CD4-positive, alpha-beta memory T cell (primary cell): Measurements from ENCODE around the gene BASP1. TPM values are rescaled to one million over a fixed set of nuclear protein-coding genes. Genes with fewer than 3 reads are reported as not detected.
A peak's percentile ranks its signal among the peaks of the same experiment; 100 is the strongest.

Experiments
- CTCF ChIA-PET: fragments of 350-600 bp; sonication (Branson Sonifier 250); formaldehyde crosslinking; loops from one replicate; lab custom pipeline; 2021; ENCODE audit warnings: inconsistent platforms; ENCODE audit not compliant: partially characterized antibody; lab: Charles Lee
- POLR2A ChIA-PET: fragments of 350-600 bp; sonication (Branson Sonifier 250); formaldehyde crosslinking; loops from one replicate; lab custom pipeline; 2021; ENCODE audit not compliant: partially characterized antibody; lab: Charles Lee
- DNase-seq, 5 donors: peaks; one replicate each; pipeline versions ENCODE4 v3.0.0 to v3.0.0-alpha.2; 2020 to 2022; ENCODE audit warnings: mixed read lengths in 1 of 5
- H3K27ac ChIP-seq: one replicate; pipeline ENCODE4 v1.7.0; 2013; ENCODE audit warnings: low read depth, low read length
- H3K27me3 ChIP-seq: 2 replicates; pipeline ENCODE4 v1.7.0; 2013; ENCODE audit warnings: mild to moderate bottlenecking, low read length, moderate library complexity; ENCODE audit not compliant: insufficient read depth
- H3K36me3 ChIP-seq: 2 replicates; pipeline ENCODE4 v1.7.0; 2013; ENCODE audit warnings: mild to moderate bottlenecking, low read length, moderate library complexity; ENCODE audit not compliant: insufficient read depth
- H3K4me1 ChIP-seq: 2 replicates; pipeline ENCODE4 v1.7.0; 2013; ENCODE audit warnings: mild to moderate bottlenecking, low read length, moderate library complexity; ENCODE audit not compliant: insufficient read depth
- H3K4me3 ChIP-seq, 2 donors: one replicate each; pipeline ENCODE4 v1.7.0; 2013; ENCODE audit warnings: low read length in 2 of 2, mild to moderate bottlenecking in 1 of 2
- H3K9me3 ChIP-seq, 2 donors: one replicate each; pipeline ENCODE4 v1.7.0; 2013; ENCODE audit warnings: low read length in 2 of 2, control low read depth in 1 of 2; ENCODE audit not compliant: control insufficient read depth in 1 of 2
- H3K27ac Mint-ChIP-seq, 7 donors: one replicate each; pipeline ENCODE4 v1.8.0; 2020 to 2021; ENCODE audit warnings: mixed read lengths in 7 of 7, mild to moderate bottlenecking in 6 of 7, inconsistent platforms in 3 of 7, moderate library complexity in 3 of 7
- H3K27me3 Mint-ChIP-seq, 2 donors: one replicate each; pipeline ENCODE4 v1.8.0; 2020 to 2021; ENCODE audit warnings: mixed read lengths in 2 of 2
- H3K36me3 Mint-ChIP-seq, 2 donors: one replicate each; pipeline ENCODE4 v1.8.0; 2020 to 2021; ENCODE audit warnings: mixed read lengths in 2 of 2, inconsistent platforms in 1 of 2, mild to moderate bottlenecking in 1 of 2
- H3K4me1 Mint-ChIP-seq, 4 donors: one replicate each; pipeline ENCODE4 v1.8.0; 2020 to 2021; ENCODE audit warnings: mixed read lengths in 4 of 4, mild to moderate bottlenecking in 1 of 4
- H3K4me3 Mint-ChIP-seq, 8 donors: one replicate each; pipeline ENCODE4 v1.8.0; 2020 to 2021; ENCODE audit warnings: mixed read lengths in 8 of 8, mild to moderate bottlenecking in 7 of 8, moderate library complexity in 6 of 8, inconsistent platforms in 3 of 8
- H3K9me3 Mint-ChIP-seq, 8 donors: one replicate each; pipeline ENCODE4 v1.8.0; 2020 to 2021; ENCODE audit warnings: mixed read lengths in 8 of 8, mild to moderate bottlenecking in 5 of 8, inconsistent platforms in 3 of 8, moderate library complexity in 1 of 8
- intact Hi-C: fragments of 100-400 bp; cut with micrococcal nuclease; formaldehyde crosslinking; loops from one replicate; pipeline ENCODE4 v1.15.1; 2023
- polyA plus RNA-seq, 2 donors: library from polyadenylated mRNA; unstranded; fragments of 300-500 nt; fragmentation: Illumina TruSeq; gene quantifications; one replicate each; pipeline ENCODE4 v1.2.3, GENCODE V29; 2021
- total RNA-seq, 2 experiments: library from RNA; stranded (reverse); gene quantifications; one replicate each; pipeline ENCODE4 v1.2.3, GENCODE V29; 2021

BASP1 gene
- total and polyA plus RNA-seq, 4 experiments from 2014 or later: 0.10 to 0.90 (median 0.74) TPM

GRCh38 chr5:17218353-17219005, 1.0 kb downstream of the BASP1 start:
- Histone ChIP-seq H3K4me1 (no peaks in the 10 kb centered on the region), H3K27me3 (no peaks in the 10 kb centered on the region), H3K4me3 (no peak overlapping the region), H3K36me3 (no peaks in the 10 kb centered on the region), H3K9me3 (no peaks in the 10 kb centered on the region), H3K27ac (no peak overlapping the region)
- Mint-ChIP-seq H3K27me3 (peaks cover 20 to 26% of the 10 kb centered on the region in 2 donors), H3K27ac (peak overlapping the region in 1 of 7 donors; percentile 35), H3K4me3 (peak overlapping the region; percentile 40 to 77 (median 62)), H3K9me3 (peaks cover 0 to 10% (median 0%) of the 10 kb centered on the region in 8 donors), H3K4me1 (peaks cover 6 to 13% (median 10%) of the 10 kb centered on the region in 4 donors), H3K36me3 (peaks cover 0 to 3% of the 10 kb centered on the region in 2 donors)
- ChIA-PET POLR2A (no interaction called here), CTCF (no interaction called here)
- DNase-seq: no peak
- intact Hi-C loops: loop anchor here (5.0 kb wide), 1 partner anchor 1479 kb away; no protein-coding TSS in a partner anchor

DNA sequence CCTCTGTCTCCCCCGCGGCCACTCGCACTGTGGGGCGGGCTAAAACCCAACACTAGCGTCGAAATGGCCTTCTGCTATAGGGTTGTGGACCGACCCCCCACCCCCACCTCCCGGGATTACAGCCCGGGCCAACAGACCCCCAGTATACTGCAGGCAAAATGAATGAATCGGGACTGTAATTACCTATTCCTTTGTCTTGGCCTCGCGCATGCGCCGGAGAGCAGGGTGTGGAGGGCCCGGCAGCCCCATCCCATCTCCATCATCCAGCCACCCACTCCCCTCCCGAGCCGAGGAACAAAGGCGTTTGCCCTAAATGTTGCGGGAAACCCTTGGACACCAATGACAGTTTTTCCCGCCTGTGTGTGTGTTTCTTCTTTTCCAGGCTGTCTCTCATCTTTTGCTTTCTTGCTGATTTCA, 1.6 kb downstream of the BASP1 start:
- peaks cover 0 to 3% of the 10 kb centered on the region in 2 donors for H3K36me3 Mint-ChIP-seq
- intact Hi-C loops: loop anchor here (5.0 kb wide), 1 partner anchor 1478 kb away; no protein-coding TSS in a partner anchor
- peaks cover 6 to 13% (median 10%) of the 10 kb centered on the region in 4 donors for H3K4me1 Mint-ChIP-seq
- peak overlapping the region in 7 of 8 donors; percentile 40 to 77 (median 64) for H3K4me3 Mint-ChIP-seq
- CTCF ChIA-PET: no interaction called here
- no peak overlapping the region for H3K27ac ChIP-seq
- no peak overlapping the region for H3K4me3 ChIP-seq
- POLR2A ChIA-PET: no interaction called here
- H3K36me3 ChIP-seq: no peaks in the 10 kb centered on the region
- DNase-seq: no peak
- no peaks in the 10 kb centered on the region for H3K27me3 ChIP-seq
- no peaks in the 10 kb centered on the region for H3K9me3 ChIP-seq
- H3K9me3 Mint-ChIP-seq: peaks cover 0 to 10% (median 0%) of the 10 kb centered on the region in 8 donors
- H3K4me1 ChIP-seq: no peaks in the 10 kb centered on the region
- H3K27me3 Mint-ChIP-seq: peaks cover 20 to 26% of the 10 kb centered on the region in 2 donors
- peak overlapping the region in 2 of 7 donors; percentile 19 to 35 for H3K27ac Mint-ChIP-seq

- ChIA-PET CTCF (no interaction called here), POLR2A (no interaction called here)
- H3K36me3 Mint-ChIP-seq: peaks cover 0 to 3% of the 10 kb centered on the region in 2 donors
- intact Hi-C loops: loop anchor here (5.0 kb wide), 1 partner anchor 1478 kb away; no protein-coding TSS in a partner anchor
- peaks cover 20 to 26% of the 10 kb centered on the region in 2 donors for H3K27me3 Mint-ChIP-seq
- H3K27ac Mint-ChIP-seq: peak overlapping the region in 1 of 7 donors; percentile 19
- no peak overlapping the region for H3K4me3 ChIP-seq
- no peak for DNase-seq
- no peak overlapping the region for H3K27ac ChIP-seq
- peaks cover 0 to 10% (median 0%) of the 10 kb centered on the region in 8 donors for H3K9me3 Mint-ChIP-seq
- peak overlapping the region in 6 of 8 donors; percentile 11 to 77 (median 63) for H3K4me3 Mint-ChIP-seq
- H3K4me1 ChIP-seq: no peaks in the 10 kb centered on the region
- no peaks in the 10 kb centered on the region for H3K9me3 ChIP-seq
- no peaks in the 10 kb centered on the region for H3K36me3 ChIP-seq
- peaks cover 6 to 13% (median 10%) of the 10 kb centered on the region in 4 donors for H3K4me1 Mint-ChIP-seq
- H3K27me3 ChIP-seq: no peaks in the 10 kb centered on the region
Measured at GRCh38 chr5:17219469-17219868, 2.0 kb downstream of the BASP1 start.

DNA sequence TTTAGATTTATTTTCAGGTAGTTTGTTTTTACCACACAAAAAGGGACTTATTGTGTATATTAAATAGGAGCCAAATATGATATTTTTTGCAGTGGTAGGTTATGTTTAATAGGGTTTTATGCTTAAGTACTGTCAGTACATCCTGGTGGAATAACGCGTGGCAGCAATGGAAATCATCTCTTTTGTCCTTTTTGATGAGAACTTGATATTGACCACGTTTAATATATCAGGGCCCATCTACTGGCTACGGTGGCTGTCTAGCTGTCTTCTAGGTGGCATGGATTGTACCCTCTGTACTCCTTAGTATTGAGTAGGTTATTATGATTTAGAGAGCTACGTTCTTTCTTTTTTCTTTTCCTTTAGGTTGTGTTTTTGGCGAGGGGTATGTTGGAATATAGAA, 2.6 kb downstream of the BASP1 start:
- Mint-ChIP-seq H3K27ac (peak overlapping the region in 1 of 7 donors; percentile 12), H3K4me3 (peak overlapping the region in 1 of 8 donors; percentile 2), H3K27me3 (peaks cover 20 to 25% of the 10 kb centered on the region in 2 donors), H3K36me3 (peaks cover 0 to 3% of the 10 kb centered on the region in 2 donors), H3K9me3 (peaks cover 0 to 10% (median 0%) of the 10 kb centered on the region in 8 donors), H3K4me1 (peaks cover 6 to 13% (median 10%) of the 10 kb centered on the region in 4 donors)
- H3K4me3 ChIP-seq: no peak overlapping the region
- H3K27me3 ChIP-seq: no peaks in the 10 kb centered on the region
- no peaks in the 10 kb centered on the region for H3K4me1 ChIP-seq
- H3K36me3 ChIP-seq: no peaks in the 10 kb centered on the region
- ChIA-PET POLR2A (no interaction called here), CTCF (no interaction called here)
- no peak for DNase-seq
- H3K9me3 ChIP-seq: no peaks in the 10 kb centered on the region
- H3K27ac ChIP-seq: no peak overlapping the region
- intact Hi-C loops: loop anchor here (5.0 kb wide), 1 partner anchor 1477 kb away; no protein-coding TSS in a partner anchor

GRCh38 chr5:17220469-17220868, 3.0 kb downstream of the BASP1 start:
- CTCF ChIA-PET: no interaction called here
- H3K27me3 Mint-ChIP-seq: peaks cover 16 to 21% of the 10 kb centered on the region in 2 donors
- H3K4me3 ChIP-seq: no peak overlapping the region

GRCh38 chr5:17221843-17222636, 4.6 kb downstream of the BASP1 start:
- peaks cover 12 to 16% of the 10 kb centered on the region in 2 donors for H3K27me3 Mint-ChIP-seq
- Histone ChIP-seq H3K9me3 (no peaks in the 10 kb centered on the region), H3K36me3 (no peaks in the 10 kb centered on the region), H3K4me3 (no peak overlapping the region), H3K27me3 (no peaks in the 10 kb centered on the region), H3K4me1 (no peaks in the 10 kb centered on the region), H3K27ac (no peak overlapping the region)
- ChIA-PET POLR2A (no interaction called here), CTCF (interaction anchor here (0.7 kb wide), 1 partner anchor 925 kb away, joined by 3 read pairs; no protein-coding TSS in a partner anchor)
- peaks cover 0 to 3% of the 10 kb centered on the region in 2 donors for H3K36me3 Mint-ChIP-seq
- intact Hi-C loops: no loop called here
- peaks cover 2 to 9% (median 6%) of the 10 kb centered on the region in 4 donors for H3K4me1 Mint-ChIP-seq
- no peak for DNase-seq
- no peak overlapping the region for H3K4me3 Mint-ChIP-seq
- H3K27ac Mint-ChIP-seq: no peak overlapping the region
- peaks cover 0 to 7% (median 0%) of the 10 kb centered on the region in 8 donors for H3K9me3 Mint-ChIP-seq

More at GRCh38 chr5:17220469-17220868, 3.0 kb downstream of the BASP1 start:
- POLR2A ChIA-PET: no interaction called here
- no peaks in the 10 kb centered on the region for H3K27me3 ChIP-seq
- no peak overlapping the region for H3K27ac ChIP-seq
- no peaks in the 10 kb centered on the region for H3K9me3 ChIP-seq
- Mint-ChIP-seq H3K27ac (no peak overlapping the region), H3K9me3 (peaks cover 0 to 7% (median 0%) of the 10 kb centered on the region in 8 donors), H3K4me3 (no peak overlapping the region), H3K4me1 (peaks cover 6 to 13% (median 9%) of the 10 kb centered on the region in 4 donors), H3K36me3 (peaks cover 0 to 3% of the 10 kb centered on the region in 2 donors)
- no peaks in the 10 kb centered on the region for H3K36me3 ChIP-seq
- no peaks in the 10 kb centered on the region for H3K4me1 ChIP-seq
- intact Hi-C loops: no loop called here
- DNase-seq: no peak
